Putamen (tissue), 1 donor: ENCODE measurements around the gene GAK.

Source experiments
- DNase-seq: peaks from one replicate; pipeline ENCODE4 v3.0.0-alpha.2; 2016; ENCODE audit warnings: low spot score

GAK gene

DNA sequence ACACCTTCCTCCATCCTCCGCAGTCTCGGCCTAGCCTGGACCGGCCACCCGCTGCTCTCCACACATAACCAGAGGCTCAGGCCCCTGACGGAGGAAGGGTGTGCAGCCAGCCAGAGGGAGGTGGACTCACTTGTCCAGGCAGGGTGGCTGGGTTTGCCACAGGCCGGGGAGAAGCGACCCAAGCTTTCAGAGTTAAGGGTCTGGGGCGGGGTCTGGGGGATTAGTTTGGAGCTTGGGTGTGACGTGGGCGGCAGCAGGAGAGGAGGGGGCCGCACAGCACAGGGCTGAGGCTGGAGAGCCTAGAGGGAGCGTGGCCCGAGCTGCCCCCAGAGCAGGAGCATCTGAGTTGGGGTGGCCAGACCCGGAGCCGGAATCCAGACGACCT lies 83.8 kb downstream of the GAK start:
- no peak for DNase-seq

DNA sequence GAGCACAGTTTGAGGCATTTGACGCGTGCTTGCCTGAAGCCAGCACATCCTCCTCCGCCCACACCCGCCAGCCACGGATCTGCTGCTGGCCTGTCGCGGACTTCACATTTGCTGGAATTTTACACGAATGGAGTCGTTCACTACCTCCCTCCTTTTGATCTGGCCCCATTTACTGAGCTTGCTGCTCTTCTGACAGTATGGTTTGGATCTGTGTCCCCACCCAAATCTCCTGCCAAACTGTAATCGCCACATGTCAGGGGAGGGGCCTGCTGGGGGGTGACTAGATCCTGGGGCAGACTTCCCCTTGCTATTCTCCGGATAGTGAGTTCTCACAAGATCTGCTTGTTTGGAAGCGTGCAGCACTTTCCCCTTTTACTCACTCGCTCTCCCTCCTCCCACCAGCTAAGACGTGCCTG lies 86.3 kb downstream of the GAK start:
- no peak for DNase-seq

DNA sequence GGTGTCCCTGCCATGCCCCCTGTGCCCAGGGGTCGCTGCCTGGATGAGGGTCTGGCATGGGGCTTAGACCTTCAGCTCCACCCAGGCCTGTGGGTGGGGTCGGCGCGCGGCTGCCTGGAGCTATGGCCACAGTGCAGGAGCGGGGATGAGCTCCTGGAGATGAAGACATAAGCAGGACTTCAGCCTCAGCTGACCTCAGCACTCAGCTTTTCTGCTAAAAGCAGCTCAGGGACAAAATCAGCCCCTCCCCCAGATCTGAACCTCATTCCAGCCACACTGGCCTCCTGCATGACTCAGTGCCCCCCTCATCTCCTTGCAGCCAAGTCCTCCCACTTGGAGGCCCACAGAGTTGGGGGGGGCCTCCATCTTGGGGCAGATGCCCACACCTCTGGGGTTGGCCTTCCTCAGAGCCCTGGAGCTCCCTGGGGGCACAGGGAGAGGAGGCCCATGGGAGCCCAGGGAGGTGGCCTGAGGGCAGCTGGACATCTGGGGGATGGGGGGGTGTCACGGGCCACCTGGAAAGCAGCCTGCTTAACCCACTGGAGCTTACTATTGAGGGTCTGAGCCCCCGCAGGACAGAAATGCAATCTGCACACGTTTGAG lies 86.8 kb downstream of the GAK start:
- DNase-seq = no peak

DNA sequence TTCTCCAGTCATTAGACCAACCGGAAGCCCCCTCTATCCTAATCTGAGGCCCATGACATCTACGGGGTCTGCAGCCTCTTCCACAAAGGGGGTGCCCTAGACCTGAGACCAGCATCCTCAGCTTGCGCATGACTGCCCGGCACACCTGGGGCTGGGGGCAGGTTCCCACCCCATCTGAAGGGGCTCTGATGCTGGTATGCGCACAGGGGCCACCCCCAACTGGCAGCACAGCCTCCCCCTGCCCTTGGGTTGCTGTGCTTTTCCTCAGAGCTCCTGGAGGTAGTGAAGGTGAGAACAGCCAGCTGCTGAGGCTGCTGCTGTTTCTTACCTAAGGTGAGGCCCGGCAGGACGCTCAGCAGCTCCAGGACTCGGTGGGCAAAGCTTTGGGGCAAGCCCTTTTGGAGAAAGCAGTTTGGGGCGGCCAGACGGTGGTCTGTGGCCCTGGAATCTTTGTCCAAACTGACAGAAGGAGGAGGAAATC lies 87.3 kb downstream of the GAK start:
- DNase-seq = no peak

DNA sequence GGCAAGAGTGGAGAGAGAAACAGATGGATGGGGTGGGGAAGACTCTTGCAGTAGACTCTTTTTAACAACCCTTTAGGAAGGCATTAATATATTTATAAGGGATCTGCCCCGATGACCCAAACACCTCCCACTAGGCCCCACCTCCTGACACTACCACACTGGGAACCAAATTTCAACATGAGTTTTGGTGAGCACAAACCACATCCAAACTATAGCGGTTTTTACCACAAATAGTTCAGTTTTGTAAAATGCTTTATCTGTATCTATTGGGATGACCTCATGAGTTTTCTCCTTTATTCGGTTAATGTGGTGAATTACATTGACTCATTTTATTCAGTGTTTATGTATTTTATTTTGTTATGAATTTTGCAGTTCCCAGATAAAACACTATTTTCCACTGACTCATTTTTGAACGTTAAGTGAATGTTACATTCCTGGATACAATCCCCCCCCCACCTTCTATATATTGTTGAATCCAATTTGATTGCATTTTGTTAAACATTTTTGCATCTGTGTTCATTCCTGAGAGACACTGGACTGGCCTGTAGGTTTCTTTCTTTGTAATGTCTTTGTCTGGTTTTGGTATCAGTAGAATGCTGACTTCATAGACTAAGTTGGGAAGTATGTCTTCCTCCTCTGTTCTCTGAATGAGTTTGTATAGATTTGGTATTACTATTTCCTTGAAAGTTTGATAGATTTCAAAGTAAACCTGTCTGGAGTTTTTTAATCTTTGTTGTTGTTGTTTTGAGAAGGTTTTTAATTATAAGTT lies 92.3 kb downstream of the GAK start:
- no peak for DNase-seq

DNA sequence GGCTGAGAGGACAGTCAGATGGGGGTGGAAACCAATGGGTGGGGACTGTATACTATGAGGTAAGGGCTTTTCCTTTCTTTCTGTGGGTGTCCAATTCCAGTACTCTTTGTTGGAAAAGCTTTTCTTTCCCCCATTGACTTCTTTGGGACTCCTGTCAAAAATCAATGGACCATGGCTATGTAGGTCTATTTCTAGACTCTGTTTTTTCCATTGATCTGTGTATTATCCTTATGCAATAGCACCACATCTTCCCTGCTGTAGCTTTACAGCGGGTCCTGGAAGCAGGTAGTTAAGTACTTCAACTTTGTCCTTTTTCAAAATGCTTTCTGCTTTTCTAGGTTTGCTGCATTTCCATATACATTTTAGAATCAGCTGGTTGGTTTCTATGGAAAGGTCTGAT lies 94.3 kb downstream of the GAK start:
- no peak for DNase-seq

DNA sequence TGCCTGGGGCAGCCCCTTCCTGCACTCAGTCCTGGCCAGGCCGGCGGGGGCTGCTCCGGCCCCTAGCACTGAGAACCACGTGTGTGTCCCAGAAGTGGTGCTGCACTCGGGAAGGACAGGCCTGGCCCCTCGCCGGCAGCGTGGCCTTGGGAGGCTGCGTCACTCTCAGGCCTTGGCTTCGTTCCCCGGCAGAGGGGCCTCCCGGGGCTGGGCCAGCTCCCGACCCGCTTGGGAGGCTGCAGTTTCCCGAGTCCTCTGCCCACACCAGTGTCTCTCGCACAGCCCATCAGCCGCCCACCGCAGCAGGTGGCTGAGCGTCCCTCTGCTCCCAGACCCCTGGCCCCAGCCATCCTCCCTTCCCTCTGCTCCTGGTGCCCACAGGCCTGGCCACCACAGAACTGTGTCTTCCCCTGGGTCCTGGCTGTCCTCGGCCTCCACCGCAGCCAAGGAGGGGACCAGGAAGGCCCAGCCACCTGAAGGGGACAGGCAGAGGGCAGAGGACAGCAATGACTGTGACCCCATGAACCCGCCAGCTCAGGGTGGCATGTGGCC lies 95.3 kb downstream of the GAK start:
- no peak for DNase-seq

DNA sequence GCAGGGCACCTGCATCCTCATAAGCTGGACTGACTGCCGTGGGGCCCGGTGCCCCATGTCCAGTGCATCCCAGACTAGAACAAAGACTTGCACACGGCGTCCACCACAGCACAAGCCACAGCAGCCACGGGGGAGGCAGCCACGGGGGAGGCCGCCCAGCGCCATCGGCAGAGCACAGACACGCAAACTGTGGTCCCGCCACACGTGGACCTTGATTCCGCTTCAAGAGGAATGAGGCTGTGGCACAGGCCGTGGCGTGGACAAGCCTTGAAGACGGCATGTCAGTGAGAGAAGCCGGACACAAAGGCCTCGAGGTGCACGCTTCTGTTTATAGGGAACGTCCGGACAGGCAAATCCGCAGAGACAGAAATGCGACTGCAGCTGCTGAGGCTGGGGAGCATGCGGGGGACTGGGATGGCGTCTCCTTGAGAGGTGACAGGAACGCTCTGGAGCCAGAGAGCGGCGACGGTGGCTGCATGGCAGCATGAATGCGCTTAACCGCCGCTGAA lies 96.1 kb downstream of the GAK start:
- no peak for DNase-seq

DNA sequence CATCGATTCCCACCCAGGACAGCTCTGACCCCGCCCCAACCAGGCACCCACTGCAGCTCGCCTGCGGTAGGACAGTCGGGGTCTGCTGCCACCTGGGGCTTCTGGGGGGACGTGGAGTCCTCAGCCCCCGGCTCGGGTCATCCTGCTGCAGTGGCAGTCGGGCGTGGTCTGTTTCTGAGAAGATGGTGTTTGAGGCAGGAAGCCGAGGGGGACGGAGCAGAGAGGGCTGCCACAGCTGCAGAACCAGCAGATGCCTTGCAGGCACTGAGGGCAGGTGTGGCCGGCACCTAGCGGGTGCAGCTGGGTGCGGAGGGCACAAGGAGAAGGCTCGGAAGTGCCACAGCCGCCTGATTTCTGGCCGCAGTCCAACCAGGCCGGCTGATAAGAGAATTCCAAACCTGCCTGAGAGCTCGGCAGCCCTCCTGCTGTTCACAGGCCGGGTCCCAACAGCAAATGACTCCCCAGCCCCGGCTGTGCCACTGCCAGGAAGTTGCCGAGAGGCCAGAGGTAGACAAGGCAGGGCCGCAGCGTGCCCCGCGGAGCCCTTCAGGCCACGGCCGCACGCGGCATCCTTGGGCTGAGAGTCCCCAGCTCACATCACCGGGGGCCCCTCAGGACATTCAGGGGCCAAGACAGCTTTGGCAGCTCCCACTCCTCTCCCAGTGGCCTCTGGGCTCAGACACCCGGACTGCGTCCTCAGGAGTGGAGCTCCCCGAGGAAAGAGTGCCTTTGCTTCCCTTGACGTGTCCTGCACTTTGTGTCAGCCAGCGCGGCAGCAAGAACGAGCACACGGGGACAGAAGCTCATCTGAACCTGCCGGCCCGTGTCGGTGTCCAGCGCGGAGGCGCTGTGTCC lies 96.7 kb downstream of the GAK start:
- no peak for DNase-seq

DNA sequence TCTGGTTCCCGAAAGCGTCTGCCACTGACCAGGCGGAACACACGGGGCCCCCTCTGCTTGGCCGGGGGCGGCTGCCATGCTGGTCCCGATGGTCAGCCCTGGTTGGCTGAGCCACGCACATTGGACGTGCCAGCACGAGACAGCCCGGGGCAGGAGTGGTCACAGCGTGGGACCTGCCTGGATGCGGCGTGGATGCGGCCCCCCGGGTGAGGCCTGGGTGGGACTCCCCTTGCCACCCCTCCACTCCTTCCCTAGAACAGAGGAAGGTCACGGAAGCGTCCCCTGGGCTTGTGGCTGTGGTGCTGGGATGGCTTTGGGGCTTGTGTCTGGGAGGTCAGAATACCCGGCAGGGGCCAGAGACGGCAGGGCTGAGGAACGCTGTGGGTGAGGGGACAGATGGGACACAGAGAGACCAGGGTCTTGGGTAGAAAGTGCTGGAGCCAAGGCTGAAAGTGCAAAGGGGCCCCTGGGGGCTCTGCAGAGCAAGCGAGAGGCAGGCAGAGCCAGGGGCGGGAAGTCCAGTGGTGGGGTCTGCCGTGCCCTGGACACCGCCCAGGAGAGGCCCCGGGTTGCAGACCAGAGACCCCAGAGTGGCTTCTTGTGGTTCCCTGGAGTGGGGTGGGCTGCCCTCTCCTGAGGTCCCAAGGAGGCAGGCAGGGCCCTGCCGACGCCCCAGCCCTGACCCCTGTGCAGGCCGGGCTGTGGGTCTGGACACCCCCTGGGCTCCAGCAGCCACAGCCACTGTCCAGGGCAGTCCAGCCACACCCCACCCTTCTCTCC lies 97.6 kb downstream of the GAK start:
- DNase-seq = no peak

DNA sequence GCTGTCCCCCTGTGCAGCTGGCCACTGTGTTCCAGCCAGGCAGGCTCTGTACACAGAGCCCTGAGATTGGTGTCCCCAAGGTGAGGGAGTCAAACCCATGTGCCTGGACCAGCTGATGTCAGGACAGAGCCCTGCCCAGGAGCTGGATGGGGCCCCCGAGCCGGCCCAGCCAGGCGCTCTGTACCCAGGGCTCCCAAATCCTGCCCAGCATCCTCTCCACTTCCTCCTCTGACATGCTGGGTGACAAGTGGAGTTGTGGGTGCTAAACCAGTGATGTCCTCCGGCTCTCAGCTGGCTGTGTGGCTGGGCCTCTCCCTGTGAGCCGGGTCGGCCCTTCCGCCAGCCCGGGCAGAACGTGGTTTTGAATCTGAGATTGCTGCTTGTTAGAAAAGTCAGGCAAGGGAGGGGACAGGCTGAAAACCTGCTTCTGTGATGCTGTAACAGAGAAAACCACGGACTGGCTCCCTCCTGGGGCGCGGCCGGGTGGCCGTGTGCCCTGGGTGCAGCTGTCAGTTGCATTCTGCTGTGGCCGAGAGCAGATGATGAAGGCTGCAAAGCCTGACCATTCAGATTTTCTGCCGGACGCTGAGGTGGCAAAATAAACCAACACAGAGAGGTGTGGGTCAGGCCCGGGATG lies 98.3 kb downstream of the GAK start:
- DNase-seq = no peak

DNA sequence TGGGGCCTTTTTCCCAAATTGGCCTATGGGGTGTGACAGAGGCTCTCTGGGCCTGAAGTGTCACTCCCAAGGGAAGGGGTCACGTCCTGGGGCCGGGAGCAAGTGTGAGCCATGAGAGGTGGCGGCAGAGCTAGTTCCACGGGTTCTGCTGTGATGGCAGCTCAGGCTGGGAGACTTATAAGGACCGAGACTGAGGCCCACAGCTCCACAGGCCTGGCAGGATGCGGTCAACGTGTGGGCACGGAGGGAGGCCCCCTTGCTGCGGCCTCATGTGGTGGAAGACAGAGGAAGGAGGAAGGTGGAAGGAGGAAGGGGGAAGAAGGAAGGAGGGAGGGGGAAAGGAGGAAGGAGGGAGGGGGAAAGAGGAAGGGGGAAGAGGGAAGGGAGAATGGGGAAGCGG lies 99.0 kb downstream of the GAK start:
- DNase-seq = no peak

DNA sequence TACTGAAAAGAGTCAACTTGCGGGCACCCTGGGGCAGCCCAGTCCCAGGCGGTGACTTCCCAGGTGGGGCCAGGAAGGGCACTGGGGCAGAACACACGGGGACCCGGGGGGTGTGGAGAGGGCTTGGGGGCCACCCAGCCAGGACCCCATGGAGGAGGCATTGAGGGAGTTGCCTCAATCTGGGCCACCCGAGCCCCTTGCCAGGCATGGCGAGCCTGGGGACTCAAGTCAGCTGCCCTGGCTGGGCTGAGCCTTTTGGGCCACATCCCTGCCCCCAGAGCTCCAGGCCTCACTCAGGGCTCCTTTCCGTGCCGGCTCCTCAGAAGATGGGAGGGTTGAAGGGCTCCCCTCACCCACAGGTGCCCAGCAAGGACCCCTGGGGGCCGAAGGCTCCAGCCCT lies 99.6 kb downstream of the GAK start:
- DNase-seq = no peak

DNA sequence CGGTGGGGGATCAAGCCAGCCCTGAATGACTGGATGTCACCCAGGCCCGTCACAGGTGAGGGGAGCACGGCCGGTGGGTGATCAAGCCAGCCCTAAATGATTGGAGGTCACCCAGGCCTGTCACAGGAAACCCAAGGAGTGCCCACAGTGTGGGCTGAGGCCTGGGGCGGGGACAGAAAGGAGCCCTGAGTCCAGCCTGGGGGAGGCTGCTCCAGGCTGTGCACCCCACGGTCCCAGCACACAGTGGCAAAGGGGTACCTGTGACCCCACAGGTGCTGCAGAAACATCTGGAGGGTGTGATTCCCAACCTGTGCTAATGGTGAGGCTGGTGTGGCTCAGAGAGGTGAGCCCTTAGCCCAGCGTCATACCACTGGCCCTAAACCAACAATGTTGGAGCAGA lies 100.0 kb downstream of the GAK start:
- DNase-seq = no peak

DNA sequence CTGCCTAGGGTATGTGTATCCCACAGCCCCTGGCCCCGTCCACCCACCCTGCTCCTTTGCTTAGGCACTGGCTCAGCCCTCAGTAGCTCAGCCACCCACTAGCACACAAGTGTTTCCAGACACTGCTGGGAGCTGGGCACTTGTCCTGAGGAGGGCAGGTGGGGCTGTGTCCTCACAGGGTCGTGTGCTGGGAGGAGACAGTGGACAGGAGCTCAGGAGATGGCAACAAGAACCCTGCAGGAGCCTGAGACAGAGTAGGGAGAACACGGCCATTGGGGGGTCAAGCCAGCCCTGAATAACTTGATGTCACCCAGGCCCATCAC lies 100.7 kb downstream of the GAK start:
- DNase-seq = no peak

DNA sequence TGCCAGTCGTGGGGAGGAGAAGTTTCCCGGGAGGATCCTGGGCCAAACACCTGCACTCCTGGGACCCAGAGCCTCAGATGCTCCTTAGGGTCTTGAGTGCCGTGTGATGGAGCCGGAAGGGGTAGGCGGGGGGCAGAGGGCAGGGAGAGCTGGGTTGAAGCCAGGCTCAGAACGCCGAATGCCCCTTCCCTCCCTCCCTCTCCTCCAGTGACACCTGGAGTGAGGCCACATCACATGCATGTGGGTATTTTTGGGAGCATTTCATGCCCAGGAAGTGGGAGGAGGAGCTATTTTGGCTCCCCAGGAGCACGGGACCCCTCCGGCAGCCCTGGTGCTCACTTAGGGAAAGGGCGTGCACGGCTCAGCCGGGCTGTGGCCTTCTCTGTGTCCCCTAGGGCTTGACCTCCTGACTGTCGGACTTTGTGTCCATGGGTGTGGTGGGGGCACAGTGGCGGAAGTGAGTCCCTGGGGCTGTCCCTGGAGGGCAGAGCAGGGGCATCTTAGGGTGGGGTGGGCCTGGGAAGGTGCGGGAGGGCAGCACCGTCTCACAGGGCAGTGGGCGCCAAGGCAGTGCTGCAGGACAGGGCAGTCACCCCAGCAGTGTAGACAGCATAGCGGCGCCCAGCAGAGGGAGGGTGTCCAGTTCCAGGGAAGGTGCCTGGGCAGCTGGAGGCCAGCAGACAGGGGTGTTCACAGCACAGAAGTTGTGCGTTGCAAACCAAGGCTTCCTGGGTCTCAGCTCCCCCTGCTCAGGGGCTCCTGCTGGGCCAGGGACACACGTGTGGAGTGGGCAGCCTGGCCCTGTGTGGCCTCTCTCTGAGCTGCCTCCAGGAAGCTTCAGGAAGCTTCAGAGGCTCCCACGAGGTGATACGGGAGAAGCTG lies 101.3 kb downstream of the GAK start:
- no peak for DNase-seq

DNA sequence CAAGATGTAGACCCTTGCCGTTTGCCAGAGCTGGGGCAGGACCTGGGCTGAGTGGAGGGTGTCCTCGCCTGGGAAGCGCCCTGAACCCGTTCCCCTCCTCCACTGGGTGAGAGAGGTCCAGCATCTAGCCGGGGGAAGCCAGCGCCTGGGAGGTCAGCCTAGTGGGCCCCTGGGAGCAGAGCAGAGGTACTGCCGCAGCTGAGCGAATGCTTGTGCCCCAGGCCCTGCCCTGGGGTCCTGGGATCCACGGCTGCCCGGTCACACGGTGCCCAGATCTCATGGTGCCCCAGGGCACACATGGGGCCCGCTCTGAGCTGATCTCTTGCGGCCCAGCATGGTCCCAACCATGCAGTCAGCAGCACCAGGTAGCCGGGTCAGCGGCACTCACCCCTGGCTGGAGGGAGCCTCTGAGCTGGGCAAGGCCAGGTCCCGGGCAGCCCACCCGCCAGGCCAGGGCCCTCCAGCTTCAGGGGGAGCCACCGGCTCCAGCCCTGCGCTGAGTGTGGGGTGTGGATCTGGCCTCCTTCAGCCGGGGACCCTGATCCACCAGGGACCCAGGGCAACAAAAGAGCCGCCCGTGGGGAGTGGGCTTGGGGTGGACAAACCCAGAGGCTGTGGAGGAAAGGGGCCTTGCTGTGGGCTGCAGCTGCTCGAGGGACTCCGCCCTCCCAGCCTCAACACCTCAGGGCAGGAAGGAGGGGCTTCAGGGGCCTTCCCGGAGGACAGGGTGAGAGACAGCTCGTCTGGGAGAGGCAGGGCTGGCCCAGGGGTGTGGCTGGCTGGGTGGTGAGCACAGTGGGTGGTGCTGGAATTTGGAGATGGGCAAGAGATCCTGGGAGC lies 102.1 kb downstream of the GAK start:
- DNase-seq = no peak

DNA sequence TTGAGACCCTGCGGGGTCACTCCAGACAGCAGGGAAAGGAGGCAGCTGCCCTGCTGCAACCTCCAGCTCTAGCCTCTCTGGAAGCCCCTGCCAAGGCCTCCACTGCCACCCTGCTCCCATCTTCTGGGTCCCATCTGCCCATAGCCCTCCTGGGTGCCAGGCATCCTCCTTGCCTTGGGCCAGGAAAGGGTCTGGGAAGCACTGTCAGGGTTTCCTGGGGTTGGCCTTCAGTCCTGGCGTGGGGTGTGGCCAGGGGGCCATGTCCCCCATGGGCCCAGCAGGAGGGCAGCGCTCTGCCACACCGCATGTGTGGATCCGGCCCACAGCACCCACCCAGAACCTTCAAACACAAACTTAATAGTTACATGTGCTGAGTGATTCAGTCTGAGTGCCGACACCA lies 102.8 kb downstream of the GAK start:
- no peak for DNase-seq

DNA sequence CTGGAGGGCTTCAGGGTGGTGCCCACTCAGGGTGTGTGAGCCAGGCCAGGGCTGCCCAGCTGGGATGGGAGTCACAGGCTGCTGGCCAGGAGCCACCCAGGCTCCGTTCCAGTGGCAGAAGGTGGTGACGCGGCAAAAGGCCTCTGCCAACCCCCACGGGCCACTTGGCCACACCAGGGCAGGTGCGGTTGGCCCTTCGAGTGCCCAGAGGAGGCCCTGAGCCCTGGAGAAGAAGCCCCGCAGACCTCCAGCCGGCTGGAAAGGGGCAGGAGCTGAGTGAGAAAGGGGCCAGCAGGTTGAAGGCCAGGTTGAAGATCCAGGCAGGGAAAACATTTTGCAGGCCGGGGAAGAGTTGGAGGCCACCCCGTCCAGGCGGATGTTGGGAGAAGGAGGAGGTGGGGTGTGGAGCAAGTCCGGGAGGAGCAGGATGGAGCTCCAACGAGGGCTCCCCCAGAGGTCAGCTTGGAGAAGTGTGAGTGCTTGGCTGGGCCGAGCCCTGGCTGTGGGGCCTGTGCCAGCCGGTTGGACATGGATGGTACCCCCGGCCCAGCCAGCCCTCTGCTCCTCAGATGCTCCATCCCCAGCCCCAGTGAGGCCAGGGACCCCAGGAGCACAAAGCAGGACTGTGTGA lies 103.4 kb downstream of the GAK start:
- DNase-seq = no peak
